ENCODE measurements around the gene GNG2.

GRCh38 chr14:51998348-51998747, 137.9 kb downstream of the GNG2 start:
- TF ChIP-seq CTCF (IDR thresholded peaks at IDR 0.05; ENCODE audit: insufficient read depth, low read length, poor library complexity, severe bottlenecking) (no peak), EZH2phosphoT487 (conservative IDR thresholded peaks at IDR 0.05; ENCODE audit: low read length) (no peak)
